Brain pericyte (primary cell): ENCODE data around the gene GALR2.

Experiments used
- DNase-seq: peaks from one replicate; pipeline ENCODE4 v3.0.0-alpha.2; 2012; ENCODE audit warnings: low read depth, low spot score

Gene GALR2

DNA sequence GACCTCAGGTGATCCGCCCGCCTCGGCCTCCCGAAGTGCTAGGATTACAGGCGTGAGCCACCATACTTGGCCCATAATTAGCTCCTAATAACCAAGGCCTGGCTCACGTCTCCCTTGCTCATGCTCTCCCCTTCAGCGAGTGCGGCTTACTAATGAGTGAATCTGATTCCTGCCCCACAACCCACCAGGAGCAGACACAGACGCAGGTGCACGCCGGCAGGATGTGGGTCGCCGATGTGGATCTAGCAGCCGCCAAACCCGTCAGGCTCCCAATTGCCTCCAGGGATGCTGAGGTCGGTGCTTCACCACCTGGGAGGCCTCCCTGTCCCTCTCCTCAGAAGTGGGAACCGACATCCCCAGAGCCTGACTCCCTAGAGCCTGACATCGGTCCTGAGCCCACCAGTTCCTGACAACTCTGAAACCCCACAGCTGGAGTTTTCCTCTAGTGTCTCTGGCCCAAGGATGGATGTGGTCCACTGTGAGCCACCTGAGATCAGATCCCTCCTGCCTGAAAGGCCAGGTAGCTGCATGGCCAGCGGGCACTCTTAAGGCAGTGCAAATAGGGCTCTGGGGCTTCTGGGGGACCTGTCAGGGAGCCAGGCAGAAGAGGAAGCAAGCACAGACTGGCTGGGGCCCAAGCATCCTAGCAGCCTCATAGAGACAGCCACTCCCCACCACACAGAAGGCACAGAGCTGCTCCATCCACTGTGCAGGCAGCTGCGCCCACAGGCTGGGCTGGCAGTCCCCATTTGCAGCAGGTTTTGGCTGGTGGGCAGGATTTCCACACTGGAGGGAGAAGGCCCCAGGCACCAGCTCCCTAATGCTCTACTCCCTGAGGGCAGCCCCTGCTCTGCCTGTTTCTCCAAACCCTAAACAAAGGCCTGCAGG, 18.2 kb downstream of the GALR2 start:
- DNase-seq = no peak

DNA sequence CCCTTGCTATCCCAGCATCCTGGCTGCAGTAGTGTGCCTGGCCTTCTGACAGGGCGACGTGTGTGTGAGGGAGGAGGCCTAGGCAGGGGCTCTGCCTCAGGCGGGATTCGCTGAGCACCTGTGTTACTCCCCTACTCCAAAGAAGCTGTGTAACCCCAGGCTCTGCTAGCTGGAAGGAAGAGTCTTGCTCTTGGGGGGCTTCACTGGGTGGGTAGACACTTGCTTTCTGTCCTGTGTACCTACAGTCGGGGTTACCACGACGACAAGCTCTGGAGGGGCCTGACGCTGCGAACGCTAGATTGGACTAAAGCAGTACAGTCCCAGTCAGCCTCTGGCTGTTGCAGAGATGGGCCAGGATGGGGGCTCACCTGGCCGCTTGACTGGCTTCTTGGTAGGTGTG, 19.5 kb downstream of the GALR2 start:
- no peak for DNase-seq

DNA sequence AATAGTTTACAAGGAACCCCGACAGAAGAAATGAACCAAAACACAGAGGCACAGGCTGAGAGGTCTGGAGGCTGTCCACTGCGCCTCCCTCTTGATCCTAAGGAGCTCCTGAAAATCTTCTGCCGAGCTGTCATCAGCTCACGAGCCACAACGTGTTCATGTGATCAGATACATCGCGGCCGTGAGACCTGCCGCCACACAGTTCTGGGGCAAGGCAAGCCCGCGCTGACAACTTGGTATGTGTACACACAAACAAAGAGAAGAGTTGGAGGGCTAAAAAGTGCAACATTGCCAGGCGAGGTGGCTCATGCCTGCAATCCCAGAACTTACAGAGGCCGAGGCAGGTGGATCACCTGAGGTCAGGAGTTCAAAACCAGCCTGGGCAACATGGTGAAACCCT, 21.4 kb downstream of the GALR2 start:
- no peak for DNase-seq

DNA sequence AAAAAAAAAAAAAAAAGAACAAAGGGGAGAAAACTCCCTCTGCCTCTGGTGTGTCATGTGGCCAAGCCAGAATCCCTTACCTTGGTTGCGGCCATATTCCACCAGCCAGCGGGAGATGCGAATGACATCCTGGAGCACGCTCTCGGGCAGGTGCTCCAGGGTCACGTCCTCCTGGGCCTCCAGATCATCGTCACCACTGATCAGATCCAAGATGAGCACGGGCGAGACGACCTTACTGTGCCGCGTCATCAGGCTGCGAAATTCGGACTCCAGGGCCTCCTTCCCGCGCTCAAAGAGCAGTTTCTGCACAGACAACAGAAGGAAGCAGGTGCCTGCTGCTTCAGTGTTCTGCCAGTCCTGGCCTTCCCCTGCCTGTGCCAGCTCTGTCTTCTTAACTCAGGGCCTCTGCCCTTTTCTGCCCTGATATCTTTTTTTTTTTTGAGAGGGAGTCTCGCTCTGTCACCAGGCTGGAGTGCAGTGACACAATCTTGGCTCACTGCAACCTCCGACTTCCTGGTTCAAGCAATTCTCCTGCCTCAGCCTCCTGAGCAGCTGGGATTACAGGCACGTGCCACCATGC, 23.2 kb downstream of the GALR2 start:
- no peak for DNase-seq

DNA sequence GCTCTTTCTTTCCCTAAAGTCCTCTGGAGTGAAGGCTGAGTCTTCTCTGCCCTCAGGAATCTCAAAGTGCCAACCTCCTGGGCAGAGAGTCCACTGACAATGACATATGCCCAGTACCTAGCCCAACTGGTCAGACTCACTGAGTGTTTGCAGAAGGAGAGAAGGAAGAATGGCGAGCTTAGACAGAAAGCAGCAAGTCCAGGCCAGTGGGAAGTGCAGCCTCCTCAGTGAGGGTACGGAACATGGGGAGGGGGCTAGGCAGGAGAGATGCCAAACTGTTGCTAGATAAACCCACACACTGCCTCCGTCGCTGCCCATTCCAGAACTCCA, 28.3 kb downstream of the GALR2 start:
- no peak for DNase-seq

DNA sequence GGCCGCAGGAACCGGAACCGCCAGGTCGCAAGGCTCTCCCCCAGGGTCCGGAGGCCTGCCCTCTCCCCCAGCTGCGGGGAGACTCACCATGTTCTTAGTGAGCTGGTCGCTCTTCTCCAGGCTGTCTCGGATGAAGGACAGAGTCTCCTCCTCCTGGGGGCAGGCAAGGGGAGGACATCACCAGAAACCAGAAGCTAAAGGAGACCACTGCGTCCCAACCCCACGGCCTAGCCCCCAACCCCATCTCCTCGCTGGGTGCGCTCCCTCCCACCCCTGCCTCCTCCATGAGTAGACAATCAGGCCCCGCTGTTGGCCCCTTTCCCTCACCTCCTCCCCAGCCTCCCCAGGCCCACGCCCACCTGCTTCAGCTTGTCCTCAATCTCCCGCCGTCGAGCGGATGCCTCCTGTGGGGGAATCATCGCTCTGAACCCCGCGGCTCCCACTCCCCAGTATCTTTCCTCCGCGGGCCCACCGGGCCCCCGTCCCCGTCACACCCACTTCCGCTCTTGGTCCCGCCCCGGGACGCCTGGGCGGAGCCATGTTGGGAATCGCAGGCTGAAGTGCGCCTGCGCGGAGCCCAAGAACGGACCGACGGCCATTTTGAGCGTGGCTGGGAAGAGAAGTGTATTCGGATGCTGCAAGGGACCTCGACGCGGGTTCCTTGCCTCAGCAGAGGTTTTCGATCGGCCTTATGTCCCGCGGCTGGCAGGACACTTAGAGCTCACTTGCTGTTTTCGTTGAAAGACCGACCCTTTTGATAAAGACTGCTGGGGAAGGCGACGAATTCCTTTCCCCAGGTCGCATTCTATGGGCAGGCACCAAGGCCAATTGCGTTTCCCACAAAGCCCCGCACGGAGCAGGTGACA, 28.9 kb downstream of the GALR2 start, which contains the start of gene EXOC7:
TSS of gene EXOC7 (minus strand) at position 514 of the 866 bp plus-strand sequence. CDS start at position 419, 95 bp downstream.
- DNase-seq = peak; percentile 75

DNA sequence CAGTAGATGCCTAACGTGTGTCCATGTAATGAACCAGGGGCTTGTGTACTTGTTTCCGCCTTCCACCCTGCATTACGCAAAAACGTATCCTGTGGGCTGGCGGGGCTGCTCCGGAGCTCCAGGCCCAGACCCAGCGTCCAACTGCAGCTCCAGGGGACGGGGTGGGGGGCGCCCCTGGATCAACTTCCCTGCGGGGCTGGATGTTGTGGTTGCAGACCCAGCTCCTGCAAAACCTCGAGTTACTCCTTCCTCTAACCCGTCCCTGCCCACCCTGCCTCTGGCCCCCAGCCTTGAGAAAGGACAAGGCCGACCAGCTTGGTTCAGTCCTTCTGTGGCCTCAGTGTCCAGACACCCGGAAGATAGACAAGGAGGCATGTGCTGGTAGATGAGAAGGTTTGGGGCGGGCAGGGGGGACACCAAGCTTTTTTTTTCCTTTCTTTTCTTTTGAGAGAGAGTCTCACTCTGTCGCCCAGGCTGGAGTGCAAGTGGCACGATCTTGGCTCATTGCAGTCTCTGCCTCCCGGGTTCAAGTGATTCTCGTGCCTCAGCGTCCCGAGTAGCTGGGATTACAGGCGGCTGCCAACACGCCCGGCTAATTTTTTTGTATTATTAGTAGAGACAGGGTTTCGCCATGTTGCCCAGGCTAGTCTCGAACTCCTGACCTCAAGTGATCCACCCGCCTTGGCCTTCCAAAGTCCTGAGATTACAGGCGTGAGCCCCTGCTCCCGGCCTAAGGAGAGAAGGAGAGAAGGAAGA, 29.7 kb downstream of the GALR2 start:
- no peak for DNase-seq

DNA sequence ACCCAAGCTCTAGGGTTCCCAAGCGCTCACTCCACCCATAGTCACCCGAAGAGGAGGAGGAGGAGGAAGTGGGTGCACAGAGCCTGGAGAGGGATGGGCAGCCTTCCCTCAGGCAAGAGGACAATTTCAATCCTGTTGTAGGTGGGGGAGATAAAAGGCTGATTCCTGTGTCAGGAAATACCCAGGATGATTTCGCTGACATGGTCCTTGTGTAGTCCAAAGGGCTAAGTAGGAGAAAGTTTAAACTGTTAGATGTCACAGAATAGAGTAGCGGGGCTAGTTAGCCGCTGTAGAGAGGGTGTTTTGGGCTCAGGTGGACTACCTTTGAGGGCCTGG, 30.3 kb downstream of the GALR2 start:
- no peak for DNase-seq

DNA sequence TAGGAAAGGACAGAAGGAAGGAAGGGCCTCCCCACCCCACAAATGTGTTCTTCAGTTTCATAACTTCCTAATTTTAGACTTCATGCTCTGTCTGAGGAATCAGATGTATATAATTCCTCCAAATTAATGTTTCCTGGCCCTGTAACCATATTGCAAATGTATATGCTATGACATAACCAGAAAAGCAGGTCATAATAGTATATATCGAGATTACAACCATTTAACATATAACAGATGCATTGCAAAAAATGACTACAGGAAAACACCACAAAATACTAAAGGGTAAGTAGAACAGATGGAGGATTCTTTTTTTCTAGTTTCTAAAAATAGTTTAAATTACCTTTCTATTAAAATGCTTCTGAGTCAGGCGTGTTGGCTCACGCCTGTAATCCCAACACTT, 32.1 kb downstream of the GALR2 start:
- DNase-seq = no peak

DNA sequence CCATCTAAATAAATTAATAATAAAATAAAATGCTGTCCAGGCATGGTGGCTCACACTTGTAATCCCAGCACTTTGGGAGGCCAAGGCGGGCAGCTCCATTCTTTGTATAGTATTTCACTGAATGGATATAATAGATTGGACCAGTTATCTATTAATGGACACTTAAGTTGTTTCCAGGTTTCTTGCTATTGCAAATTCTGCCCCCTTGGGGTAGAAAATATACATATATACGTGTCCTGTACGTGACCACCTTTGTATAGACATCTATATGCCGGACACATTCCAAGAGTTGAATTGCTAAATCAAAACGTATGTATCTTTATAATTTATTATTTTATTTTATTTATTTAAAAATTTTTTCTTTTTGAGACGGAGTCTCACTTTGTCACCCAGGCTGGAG, 32.9 kb downstream of the GALR2 start:
- DNase-seq = no peak

DNA sequence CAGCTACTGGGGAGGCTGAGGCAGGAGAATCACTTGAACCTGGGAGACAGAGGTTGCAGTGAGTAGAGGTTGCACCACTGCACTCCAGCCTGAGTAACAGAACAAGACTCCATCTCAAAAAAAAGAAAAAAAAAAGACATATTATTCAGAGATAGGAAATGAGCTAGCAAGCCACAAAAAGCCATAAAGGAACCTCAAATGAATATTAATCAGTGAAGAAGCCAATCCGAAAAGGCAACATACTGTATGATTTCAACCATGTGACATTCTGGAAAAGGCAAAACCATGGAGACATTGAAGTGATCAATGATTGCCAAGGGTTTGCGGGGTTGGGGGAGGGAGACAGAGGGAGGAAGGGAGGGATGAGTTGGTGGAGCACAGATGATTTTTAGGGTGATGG, 37.4 kb downstream of the GALR2 start:
- no peak for DNase-seq

DNA sequence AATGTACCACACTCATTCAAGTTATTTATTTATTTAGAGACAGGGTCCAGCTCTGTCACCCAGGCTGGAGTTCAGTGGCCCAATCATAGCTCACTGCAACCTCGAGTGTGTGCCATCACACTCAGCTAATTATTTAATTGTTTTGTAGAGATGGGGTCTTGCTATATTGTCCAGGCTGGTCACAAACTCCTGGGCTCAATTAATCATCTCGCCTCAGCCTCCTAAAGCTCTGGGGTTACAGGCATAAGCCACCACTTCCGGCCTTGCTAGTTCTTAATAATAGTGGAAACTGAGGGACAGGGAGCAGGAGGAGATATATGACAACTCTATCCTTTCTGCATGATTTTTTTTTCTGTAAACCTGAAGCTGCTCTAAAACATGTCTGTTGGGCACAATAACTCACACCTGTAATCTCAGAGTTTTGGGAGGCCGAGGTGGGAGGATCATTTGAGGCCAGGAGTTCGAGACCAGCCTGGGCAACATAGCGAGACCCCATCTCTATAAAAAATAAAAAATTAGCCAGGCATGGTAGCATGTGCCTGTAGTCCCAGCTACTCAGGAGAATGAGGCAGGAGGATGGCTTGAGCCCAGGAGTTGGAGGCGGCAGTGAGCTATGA, 40.7 kb downstream of the GALR2 start:
- no peak for DNase-seq

DNA sequence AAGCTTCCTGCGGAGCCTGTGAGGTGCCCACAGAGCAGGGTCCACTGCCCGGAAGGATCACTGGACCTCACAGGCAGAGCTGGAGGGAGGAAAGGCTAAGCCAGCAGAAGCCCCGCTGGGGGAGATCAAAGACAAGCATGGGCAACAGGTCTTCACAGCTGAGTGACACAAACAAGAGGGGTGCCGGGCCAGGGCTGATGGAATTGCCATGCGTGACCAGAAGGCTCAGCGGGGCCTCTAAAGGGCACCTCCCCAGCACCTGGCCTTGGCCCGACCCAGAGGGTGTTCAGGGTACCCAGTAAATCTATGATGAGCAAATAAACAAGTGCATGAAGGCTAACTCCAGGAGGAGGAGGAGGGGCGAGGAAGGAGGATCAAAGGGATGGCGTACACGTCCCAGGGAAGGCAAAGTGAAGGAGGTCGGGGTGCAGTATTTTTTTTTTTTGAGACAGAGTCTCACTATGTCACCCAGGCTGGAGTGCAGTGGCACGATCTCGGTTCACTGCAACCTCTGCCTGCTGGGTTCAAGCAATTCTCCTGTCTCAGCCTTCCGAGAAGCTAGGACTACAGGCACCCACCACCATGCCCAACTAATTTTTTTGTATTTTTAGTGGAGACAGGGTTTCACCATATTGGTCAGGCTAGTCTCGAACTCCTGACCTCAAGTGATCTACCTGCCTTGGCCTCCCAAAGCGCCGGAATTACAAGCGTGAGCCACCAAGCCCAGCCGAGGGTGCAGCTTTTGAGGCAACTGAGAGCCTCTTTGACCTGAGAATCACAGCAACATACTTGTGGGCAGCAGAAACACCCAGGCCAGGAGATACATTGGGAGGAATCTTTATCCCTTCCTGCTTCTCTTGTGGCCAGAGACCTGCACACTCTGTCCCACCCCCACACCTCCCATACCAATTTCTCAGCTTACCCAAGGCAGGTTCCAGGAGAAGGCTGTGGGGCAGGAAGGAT, 45.1 kb downstream of the GALR2 start:
- no peak for DNase-seq

DNA sequence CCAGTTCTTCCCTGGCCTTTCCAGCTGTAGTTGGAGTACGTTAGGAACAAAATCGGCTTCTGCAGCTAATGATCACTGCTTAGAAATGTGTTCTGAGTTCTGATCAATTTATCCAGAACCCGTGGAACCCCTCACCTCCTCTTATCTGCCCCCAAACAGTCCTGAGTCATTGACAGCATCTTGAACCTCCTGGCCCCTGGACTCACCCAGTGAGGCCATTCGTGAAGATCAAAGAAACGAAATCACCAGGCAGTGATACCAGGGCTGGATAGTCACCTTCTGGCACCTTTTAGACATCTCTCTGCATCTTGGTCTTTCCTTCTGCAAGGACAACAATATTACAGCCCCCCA, 46.1 kb downstream of the GALR2 start:
- no peak for DNase-seq

DNA sequence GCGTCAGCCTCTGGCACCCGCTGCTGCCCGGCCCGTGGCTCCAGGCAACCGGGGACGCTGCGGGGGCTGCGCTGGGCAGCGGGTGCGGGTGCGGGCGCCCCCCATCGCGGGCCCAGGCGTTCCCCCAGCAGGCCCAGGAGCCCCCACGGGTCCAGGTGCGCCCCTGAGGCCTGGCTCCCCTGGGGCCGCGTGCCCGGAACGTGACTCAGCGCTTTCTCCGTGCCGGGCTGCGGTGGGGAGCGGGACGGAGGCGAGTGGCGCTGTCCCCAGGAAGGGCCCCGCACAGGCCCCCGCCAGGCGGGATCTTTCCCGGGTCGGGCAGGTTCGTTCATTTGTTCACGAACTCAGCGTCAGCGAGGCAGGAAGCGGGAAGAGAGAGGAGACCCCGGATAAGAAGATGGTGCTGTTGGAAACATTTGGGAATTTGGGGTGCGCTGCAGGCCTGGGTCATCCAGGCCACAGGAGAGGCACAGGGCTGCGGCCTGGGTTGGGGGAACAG, 47.4 kb downstream of the GALR2 start:
- no peak for DNase-seq

DNA sequence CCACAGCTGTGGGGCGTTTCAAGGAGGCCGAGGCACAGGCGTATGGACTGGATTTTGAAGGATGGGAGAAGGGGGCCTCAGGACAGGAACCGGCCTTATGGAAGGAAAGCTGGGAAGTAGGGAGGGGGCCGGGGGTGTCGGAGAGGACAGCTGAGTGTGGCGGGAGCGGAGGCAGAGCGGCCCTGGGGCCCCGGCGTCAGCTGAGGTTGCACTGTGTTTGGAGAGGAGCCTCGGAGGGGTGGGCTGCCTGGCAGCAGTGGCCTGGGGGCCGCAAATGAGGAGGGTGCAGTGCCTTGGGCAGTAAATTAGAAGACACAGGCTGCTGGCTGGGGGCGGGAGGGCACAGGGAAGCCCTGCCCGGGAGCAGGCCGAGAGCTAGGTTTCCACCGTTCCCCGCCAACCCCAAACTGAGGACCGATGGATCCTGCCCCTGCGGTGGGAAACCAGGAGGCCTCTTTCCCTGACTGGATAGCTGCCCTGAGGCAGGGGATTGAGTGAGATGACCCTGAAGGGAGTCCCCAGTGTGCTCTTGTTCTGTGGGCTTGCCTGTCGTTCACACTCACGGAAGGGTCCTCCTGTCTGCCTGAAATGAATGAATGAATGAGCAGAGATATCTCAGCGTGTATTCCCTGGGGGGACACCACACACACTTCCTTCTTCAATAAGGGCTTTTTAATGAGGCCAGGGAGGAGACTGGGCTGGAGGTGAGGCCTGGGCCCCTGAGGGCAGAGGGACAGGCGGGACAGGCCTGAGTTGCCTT, 48.0 kb downstream of the GALR2 start:
- no peak for DNase-seq

DNA sequence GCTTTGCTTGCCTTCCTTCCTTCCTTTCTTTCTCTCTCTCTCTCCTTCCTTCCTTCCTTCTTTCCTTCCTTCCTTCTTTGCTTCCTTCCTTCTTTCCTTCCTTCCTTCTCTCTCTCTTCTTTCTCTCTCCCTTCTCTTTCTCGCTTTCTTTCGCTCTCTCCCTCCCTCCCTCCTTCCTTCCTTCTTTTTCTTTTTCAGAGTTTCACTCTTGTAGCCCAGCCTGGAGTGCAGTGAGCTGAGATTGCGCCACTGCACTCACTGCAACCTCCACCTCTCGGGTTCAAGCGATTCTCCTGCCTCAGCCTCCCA, 48.6 kb downstream of the GALR2 start:
- no peak for DNase-seq

DNA sequence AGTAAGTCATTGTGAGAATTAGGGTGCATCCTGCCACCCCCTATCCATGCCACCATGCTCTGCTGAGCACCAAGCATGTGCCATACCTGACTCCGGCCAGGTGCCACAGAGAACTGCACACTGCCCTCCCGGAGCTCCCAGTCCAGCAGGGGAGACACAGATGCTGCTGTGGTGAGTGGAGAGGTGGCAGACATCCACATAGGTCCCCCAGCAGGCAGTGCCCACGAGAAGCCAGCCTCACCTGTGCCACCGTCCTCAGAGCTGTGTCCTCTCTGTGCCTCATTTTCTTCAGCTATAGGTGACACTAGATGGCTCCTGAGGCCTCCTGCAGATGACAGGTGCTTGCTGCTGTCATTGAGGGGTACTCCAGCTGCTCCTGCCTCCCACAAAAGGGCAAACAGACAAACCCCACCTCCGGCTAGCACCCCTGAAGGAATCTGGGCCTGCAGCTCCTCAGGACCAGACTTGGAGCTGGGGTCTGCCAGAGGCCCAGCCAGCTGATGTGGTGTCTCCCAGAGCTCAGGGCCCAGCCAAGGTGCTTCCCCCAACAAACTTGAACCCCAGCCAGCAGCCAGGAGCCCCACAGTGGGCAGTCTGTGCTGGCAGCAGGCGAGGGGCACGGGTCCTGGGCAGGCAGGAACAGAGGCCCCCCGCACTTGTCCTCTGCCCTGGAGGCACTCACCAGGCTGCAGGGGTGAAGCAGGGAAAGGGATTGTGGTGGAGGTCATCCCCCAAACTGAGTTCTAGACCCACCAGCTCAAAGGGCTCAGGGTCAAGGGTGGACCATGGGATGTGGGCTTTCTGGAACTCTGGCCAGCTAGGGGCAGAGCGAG, 49.4 kb downstream of the GALR2 start:
- no peak for DNase-seq
